GM15510 (cell line): ENCODE measurements around the gene SPA17.

Experiments
- POLR2A ChIP-seq: IDR thresholded peaks from 3 replicates; pipeline ENCODE4 v1.6.1; 2011; ENCODE audit warnings: borderline replicate concordance; ENCODE audit not compliant: insufficient read length; ENCODE audit errors: extremely low read depth

SPA17 gene

GRCh38 chr11:124693142-124693541 is 19.4 kb downstream of the SPA17 start:
- no peak for TF ChIP-seq POLR2A

- no peak for TF ChIP-seq POLR2A
Observed at GRCh38 chr11:124699547-124699946, 25.8 kb downstream of the SPA17 start.

DNA sequence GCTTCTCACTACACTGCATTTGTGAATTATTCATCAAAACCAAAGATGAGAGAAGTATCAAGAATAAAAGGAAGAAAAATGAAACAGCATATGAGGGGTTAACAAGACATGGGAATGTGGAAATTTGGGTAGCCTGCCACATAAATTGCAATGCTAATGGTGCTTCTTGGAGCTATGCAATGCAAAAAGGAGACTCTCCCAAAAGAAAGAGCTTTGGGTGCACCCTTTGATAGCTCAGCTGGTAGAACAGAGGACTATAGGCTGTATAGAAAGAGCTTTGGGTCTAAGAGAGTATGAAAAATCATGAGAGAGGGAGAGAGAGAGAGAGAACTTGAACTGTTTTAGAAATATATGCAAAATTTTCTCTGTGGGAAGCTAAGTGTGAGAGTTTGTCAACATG is 26.3 kb downstream of the SPA17 start:
- no peak for TF ChIP-seq POLR2A

DNA sequence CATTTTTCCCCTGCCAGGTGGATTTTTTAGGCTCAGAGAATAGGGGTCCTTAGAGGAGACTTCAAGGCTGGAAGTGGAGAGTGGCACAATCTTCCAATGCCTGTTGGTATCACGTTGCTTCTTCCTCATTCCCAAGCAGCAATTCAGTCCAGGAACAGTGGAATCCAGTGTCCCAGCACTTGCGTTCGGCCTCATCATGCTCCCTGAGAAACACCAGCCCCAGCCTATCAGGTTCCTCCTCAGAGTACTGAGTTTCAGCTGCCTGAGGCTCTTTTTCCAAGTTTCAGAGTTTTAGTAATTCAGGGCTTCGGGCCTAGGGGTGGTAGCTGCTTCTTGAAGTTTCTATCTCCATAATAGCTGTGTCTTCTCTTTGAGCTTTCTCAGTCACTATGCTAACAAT is 34.1 kb downstream of the SPA17 start:
- TF ChIP-seq POLR2A, result no peak

DNA sequence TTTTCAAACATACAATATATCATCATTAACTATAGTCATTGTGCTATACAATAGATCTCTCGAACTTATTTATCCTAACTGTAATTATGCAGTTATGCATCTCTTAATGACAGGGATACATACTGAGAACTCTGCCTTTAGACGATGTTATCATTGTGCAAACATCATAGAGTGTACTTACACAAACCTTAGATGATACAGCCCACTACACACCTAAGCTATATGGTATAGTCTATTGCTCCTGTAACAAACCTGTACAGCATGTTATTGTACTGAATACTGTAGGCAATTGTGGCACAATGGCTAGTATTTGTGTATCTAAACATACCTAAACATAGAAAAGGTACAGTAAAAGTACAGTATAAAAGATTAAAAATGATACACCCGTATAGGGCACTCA is 38.7 kb downstream of the SPA17 start:
- no peak for TF ChIP-seq POLR2A

DNA sequence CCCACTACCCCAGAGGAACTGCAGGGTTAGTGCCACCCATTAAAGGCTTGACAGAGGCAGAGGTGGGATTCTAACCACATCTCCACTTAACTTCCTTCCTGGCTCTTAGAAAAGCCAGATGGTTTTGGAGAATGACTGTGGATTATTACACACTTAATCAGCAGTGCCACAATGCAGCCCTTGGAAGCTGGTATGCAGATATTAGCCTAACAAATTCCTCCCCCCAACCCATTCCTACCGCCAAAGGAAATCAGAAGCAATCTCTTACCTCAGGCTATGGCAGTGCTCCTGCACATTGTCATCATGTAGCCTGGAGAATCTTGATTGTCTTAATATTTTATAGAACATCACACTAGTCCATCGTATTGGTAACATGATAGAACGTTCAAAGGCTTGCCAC is 42.9 kb downstream of the SPA17 start:
- TF ChIP-seq POLR2A, result no peak

DNA sequence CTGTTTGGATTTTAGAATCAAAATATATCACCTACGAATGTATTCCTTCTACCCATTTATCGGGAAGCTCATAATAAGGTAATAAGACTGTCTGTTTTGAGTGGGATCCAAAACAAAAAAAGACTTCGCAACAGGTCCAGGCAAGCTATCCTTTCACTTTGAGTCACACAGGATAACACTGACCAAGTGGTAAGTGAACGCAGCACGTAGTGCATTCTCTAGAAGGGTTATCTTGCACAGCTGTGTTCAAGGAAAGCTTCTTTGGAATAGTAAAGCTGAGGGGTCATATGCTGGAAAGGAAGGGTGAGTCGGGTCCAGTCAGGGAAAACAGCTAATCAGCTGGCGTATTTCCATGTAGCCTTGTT is 43.7 kb downstream of the SPA17 start:
- no peak for TF ChIP-seq POLR2A

DNA sequence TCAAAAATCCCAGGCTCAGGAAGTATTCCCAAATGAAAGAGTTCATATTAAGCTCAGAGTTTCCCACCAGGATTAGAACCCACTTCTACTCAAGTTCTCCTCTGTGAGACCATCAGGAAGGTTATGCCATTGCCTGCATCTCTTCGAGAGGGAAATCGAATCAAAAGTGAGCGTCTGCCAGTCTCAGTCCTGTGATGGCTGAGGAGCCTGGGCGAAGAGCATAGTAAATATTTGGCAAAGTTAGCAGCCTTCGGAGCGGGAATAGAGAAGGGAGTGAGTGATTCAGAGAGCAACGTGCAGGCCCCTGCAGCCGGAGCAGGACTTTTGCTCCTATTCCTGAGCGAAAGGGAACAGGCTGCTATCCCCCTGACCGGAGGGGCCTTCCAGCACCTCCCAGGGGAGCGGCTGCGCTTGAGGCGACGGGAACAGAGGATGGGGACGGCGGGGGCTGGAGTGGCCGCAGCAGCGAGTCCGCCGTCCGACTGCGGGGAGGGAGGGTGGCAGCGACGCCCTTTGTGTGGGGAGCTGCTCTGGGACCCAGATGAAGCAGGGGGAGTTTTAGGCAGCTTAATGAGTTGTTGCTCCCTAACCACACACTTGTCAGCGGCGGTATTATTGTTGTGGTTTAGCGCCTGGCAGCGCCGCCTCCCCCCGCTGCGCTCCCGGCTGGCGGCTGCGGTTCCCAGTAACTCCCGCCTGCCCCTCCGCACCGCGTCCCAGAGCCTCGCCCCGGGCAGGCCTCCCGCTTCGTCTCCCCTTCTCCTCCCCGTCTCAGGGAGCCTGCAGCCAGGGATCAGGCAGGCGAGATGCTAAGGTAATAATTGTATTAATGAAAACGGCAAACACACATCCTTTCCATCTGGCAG is 44.3 kb downstream of the SPA17 start:
- no peak for TF ChIP-seq POLR2A

- TF ChIP-seq POLR2A, result no peak
Observed at GRCh38 chr11:124718801-124719200, 45.1 kb downstream of the SPA17 start.

- no peak for TF ChIP-seq POLR2A
Observed at GRCh38 chr11:124719534-124719933, 45.8 kb downstream of the SPA17 start.

DNA sequence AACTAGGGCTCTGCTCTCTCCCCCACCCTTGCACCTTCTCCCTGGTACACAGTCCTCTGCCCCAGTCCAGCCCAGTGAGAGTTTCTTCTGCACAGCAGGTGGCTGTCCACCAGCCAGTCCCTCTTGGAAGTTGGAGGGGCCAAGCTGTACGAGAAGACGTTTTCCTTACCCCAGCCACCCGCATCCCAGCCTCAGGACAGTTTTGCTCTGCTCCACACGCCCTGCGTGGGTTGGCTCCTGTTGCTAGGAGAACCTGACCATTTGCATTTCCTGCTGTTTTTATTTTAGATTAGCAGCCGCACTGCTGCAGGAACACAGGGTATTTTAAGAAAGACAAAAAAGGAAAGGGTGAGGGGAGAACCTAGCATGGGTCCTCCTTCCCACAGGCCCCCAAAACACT is 48.5 kb downstream of the SPA17 start:
- TF ChIP-seq POLR2A, result no peak

- no peak for TF ChIP-seq POLR2A
Observed at GRCh38 chr11:124724979-124725718, 51.4 kb downstream of the SPA17 start.

- no peak for TF ChIP-seq POLR2A
Observed at GRCh38 chr11:124725719-124726105, 52.0 kb downstream of the SPA17 start.

DNA sequence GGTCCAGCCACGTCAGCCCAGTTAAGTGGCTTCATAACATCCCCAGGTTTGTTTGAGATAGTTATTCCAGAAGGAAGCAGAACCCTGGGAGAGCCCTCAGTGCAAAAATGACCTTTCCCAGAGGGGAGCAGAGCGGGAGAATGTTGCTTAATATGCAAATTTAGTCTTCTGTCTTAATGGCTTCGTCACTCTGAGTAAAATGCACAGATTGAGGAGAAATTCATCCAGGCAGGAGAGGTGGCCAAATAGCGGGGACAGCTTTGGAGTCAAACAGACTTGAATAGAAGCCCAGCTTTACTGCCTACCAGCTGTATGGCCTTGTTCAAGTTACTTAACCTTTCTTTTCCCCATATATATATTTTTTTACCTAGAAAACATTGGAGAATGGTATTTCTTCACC is 53.8 kb downstream of the SPA17 start:
- no peak for TF ChIP-seq POLR2A

GRCh38 chr11:124728134-124728533 is 54.4 kb downstream of the SPA17 start:
- no peak for TF ChIP-seq POLR2A

DNA sequence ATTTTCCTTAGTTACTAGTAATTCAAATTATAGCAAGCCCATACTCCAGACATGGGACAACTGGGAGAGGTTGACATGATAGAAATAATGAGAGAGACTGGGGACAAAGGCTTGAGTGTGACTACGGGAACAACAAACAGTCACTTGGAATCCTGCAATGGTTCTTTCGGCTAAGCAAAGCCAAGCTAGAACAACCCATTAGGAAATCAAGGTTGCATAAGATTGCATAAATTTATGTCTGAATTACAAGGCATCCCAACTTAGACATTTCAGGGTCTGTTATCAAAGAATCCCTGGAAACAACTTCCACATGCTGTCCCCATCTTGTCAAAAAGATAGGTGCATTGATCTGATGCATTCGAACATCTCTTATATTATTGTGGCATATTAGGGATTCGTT is 55.9 kb downstream of the SPA17 start:
- no peak for TF ChIP-seq POLR2A
